NB4 (cell line): ENCODE results near the gene SLCO3A1.

Experiments used
- MYC ChIP-seq: IDR thresholded peaks from 2 replicates; pipeline ENCODE4 v1.6.1; 2011; ENCODE audit warnings: low read depth, low read length
- POLR2A ChIP-seq: IDR thresholded peaks from 2 replicates; pipeline ENCODE4 v1.6.1; 2011; ENCODE audit warnings: mild to moderate bottlenecking; ENCODE audit not compliant: insufficient read length; ENCODE audit errors: extremely low read depth
- TF ChIP-seq, protein P1 (sequence below): IDR thresholded peaks from one replicate; pipeline ENCODE4 v1.5.1; 2012; ENCODE audit warnings: low read depth, low read length

- TF ChIP-seq, protein P1, sequence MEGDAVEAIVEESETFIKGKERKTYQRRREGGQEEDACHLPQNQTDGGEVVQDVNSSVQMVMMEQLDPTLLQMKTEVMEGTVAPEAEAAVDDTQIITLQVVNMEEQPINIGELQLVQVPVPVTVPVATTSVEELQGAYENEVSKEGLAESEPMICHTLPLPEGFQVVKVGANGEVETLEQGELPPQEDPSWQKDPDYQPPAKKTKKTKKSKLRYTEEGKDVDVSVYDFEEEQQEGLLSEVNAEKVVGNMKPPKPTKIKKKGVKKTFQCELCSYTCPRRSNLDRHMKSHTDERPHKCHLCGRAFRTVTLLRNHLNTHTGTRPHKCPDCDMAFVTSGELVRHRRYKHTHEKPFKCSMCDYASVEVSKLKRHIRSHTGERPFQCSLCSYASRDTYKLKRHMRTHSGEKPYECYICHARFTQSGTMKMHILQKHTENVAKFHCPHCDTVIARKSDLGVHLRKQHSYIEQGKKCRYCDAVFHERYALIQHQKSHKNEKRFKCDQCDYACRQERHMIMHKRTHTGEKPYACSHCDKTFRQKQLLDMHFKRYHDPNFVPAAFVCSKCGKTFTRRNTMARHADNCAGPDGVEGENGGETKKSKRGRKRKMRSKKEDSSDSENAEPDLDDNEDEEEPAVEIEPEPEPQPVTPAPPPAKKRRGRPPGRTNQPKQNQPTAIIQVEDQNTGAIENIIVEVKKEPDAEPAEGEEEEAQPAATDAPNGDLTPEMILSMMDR, result no peak
- TF ChIP-seq MYC (no peak), POLR2A (no peak)
Observed at GRCh38 chr15:91992945-91993344, 139.4 kb downstream of the SLCO3A1 start.
